Small intestine (tissue), 7 donors: ENCODE measurements around the gene AMIGO2. TPM values are rescaled to one million over a fixed set of nuclear protein-coding genes. Genes with fewer than 3 reads are reported as not detected.

ENCODE experiments used
- DNase-seq, 2 donors: peaks; one replicate each; pipeline versions ENCODE4 v3.0.0 to v3.0.0-alpha.2; 2013
- FAIRE-seq: peaks from 2 replicates; lab custom pipeline; 2012; peaks lifted over from hg19 to GRCh38; lab: Jason Lieb, UNC
- H3K27ac ChIP-seq, 3 donors: one replicate each; pipeline ENCODE4 v1.5.1; 2013; ENCODE audit warnings: low read length in 2 of 3, mild to moderate bottlenecking in 2 of 3, control low read depth in 1 of 3, inconsistent platforms in 1 of 3, low read depth in 1 of 3, moderate library complexity in 1 of 3
- H3K27me3 ChIP-seq, 3 donors: one replicate each; pipeline ENCODE4 v1.6.1; 2013; ENCODE audit warnings: low read length in 3 of 3, inconsistent platforms in 1 of 3; ENCODE audit not compliant: control insufficient read depth in 3 of 3, insufficient read depth in 3 of 3
- H3K36me3 ChIP-seq, 3 donors: one replicate each; pipeline ENCODE4 v1.6.1; 2013; ENCODE audit warnings: low read length in 3 of 3, inconsistent platforms in 1 of 3, low read depth in 1 of 3, mild to moderate bottlenecking in 1 of 3, moderate library complexity in 1 of 3; ENCODE audit not compliant: control insufficient read depth in 3 of 3, insufficient read depth in 2 of 3
- H3K4me1 ChIP-seq, 3 donors: one replicate each; pipeline ENCODE4 v1.6.1; 2013; ENCODE audit warnings: low read length in 2 of 3, inconsistent platforms in 1 of 3, low read depth in 1 of 3, mild to moderate bottlenecking in 1 of 3, moderate library complexity in 1 of 3; ENCODE audit not compliant: control insufficient read depth in 3 of 3, insufficient read depth in 2 of 3
- H3K4me3 ChIP-seq, 3 donors: one replicate each; pipeline ENCODE4 v1.5.1; 2013; ENCODE audit warnings: low read length in 3 of 3, control low read depth in 1 of 3, inconsistent platforms in 1 of 3, low read depth in 1 of 3, mild to moderate bottlenecking in 1 of 3, moderate library complexity in 1 of 3
- H3K9me3 ChIP-seq, 2 donors: one replicate each; pipeline ENCODE4 v1.6.1; 2013; ENCODE audit warnings: low read depth in 1 of 2, low read length in 1 of 2; ENCODE audit not compliant: control insufficient read depth in 2 of 2, insufficient read depth in 1 of 2
- WGBS, 3 donors: extraction: QIAGEN DNeasy Blood & Tissue Kit; methylation state at CpG; one replicate each; pipeline ENCODE4 v1.1.7; 2013; 5-methylcytosine and 5-hydroxymethylcytosine counted together
- polyA plus RNA-seq, 4 donors: library from polyadenylated mRNA; stranded (reverse) in 3 of 4; unstranded in 1 of 4; fragments of 200-250 nt in 3 of 4; fragments of 120-200 nt in 1 of 4; gene quantifications; one replicate each; pipeline versions ENCODE4 v1.2.1 to v1.2.3, GENCODE V29; 2013
- donor health status: healthy with polysubstance abuse.
- donor health status: control.
- donor health status: control.
- donor health status: Bipolar disorder and iron deficiency.
- donor health status: healthy.

AMIGO2 gene
- polyA plus RNA-seq, 4 donors, result 0.22 to 17.3 (median 4.2) TPM

- Histone ChIP-seq H3K9me3 (no peaks in the 10 kb centered on the region), H3K4me1 (peaks cover 0 to 39% (median 3%) of the 10 kb centered on the region in 3 donors), H3K27ac (peak overlapping the region in 1 of 3 donors; percentile 34), H3K4me3 (no peak overlapping the region), H3K36me3 (no peaks in the 10 kb centered on the region), H3K27me3 (no peaks in the 10 kb centered on the region)
- no peak for FAIRE-seq
- peak in 1 of 2 donors; percentile 85 for DNase-seq
- WGBS, 3 donors, result 37 to 62% (median 51%) methylated on average over 7 of the region's 7 CpGs
Measured at GRCh38 chr12:47082796-47083621, 3.2 kb upstream of the AMIGO2 start.

- Histone ChIP-seq H3K27ac (peak overlapping the region in 1 of 3 donors; percentile 5), H3K9me3 (no peaks in the 10 kb centered on the region), H3K36me3 (no peaks in the 10 kb centered on the region), H3K4me3 (no peak overlapping the region), H3K4me1 (peaks cover 0 to 34% (median 3%) of the 10 kb centered on the region in 3 donors), H3K27me3 (no peaks in the 10 kb centered on the region)
- no peak for FAIRE-seq
- DNase-seq, result no peak
- WGBS, 3 donors, result 62 to 81% (median 71%) methylated on average over 3 of the region's 3 CpGs
Measured at GRCh38 chr12:47082283-47082682, 2.5 kb upstream of the AMIGO2 start.

- H3K27me3 ChIP-seq, result no peaks in the 10 kb centered on the region
- peaks cover 0 to 25% (median 3%) of the 10 kb centered on the region in 3 donors for H3K4me1 ChIP-seq
- 16 to 31% (median 29%) methylated on average over 26 of the region's 26 CpGs for WGBS, 3 donors
- peak overlapping the region; percentile 52 to 81 (median 81) for H3K27ac ChIP-seq
- H3K9me3 ChIP-seq, result no peaks in the 10 kb centered on the region
- peak; percentile 41 to 60 for DNase-seq
- peak overlapping the region; percentile 71 to 79 (median 77) for H3K4me3 ChIP-seq
- no peaks in the 10 kb centered on the region for H3K36me3 ChIP-seq
- FAIRE-seq, result no peak
Measured at GRCh38 chr12:47080725-47081502, 1.2 kb upstream of the AMIGO2 start.

GRCh38 chr12:47079981-47080724 is 394 bp upstream of the AMIGO2 start:
- H3K4me3 ChIP-seq, result peak overlapping the region; percentile 71 to 79 (median 77)
- 1 to 2% (median 1%) methylated on average over 28 to 48 of the region's 49 CpGs for WGBS, 3 donors
- H3K27me3 ChIP-seq, result no peaks in the 10 kb centered on the region
- peak; percentile 20 to 74 for DNase-seq
- H3K27ac ChIP-seq, result peak overlapping the region; percentile 52 to 81 (median 81)
- H3K4me1 ChIP-seq, result peaks cover 0 to 23% (median 3%) of the 10 kb centered on the region in 3 donors
- no peaks in the 10 kb centered on the region for H3K36me3 ChIP-seq
- H3K9me3 ChIP-seq, result no peaks in the 10 kb centered on the region
- no peak for FAIRE-seq

DNA sequence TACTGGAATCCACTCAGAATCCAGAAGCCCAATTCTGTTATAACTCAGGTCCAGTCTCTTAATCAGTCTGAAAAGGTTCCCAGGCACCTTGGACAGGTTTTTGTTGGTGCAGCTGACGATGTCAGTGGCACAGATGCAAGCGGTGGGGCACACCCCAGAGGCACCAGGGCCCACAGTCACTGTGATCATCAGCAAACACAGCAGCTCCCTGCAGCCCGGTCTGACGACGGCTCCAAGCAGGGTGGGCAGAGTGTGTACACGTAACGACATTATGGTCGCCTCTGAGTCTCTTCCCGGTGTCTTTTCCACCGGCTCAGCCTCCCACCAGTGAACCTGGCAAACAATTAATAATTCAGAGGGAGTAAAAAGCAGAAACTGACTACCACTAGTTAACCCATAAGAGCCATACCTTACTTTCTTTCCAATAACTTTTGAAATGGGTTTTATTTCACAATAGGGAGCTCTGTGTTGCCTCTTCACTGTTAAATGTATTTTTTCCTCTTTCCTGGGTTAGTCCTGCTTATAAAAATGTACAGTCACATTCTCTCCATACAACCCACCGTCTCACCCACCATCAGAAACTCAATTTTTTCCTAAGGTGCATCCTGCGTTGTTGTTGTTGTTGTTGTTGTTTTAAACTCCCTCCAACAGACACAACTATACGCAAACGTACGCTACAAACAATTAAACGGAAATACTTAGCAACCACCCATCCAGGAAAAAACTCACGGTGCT is 859 bp downstream of the AMIGO2 start:
- DNase-seq, result peak; percentile 13 to 62
- FAIRE-seq, result no peak
- 1 to 4% (median 2%) methylated on average over 17 of the region's 17 CpGs for WGBS, 3 donors

DNA sequence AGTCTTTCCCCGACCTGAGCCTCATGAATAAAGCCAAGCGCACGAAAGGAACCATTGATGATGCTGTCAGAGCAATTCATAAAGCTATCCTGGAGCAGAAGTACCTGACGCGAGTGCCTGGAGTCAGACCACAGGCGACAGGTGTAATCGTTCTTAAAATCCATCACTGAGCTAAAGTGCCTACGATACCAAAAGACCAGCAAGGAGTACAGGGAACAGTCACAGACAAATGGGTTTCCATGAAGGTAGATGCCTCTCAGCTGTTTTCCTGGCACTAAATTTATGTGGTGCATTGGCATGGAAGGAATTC is 1.7 kb downstream of the AMIGO2 start:
- no peaks in the 10 kb centered on the region for H3K9me3 ChIP-seq
- WGBS, 3 donors, result 91 to 93% (median 92%) methylated on average over 8 of the region's 8 CpGs
- H3K27me3 ChIP-seq, result no peaks in the 10 kb centered on the region
- no peak for FAIRE-seq
- H3K4me1 ChIP-seq, result peaks cover 0 to 7% (median 3%) of the 10 kb centered on the region in 3 donors
- H3K27ac ChIP-seq, result no peak overlapping the region
- H3K4me3 ChIP-seq, result no peak overlapping the region
- H3K36me3 ChIP-seq, result no peaks in the 10 kb centered on the region
- no peak for DNase-seq

More for the DNA sequence above, 859 bp downstream of the AMIGO2 start:
- Histone ChIP-seq H3K27me3 (no peaks in the 10 kb centered on the region), H3K4me3 (peak overlapping the region; percentile 63 to 79 (median 77)), H3K4me1 (peaks cover 0 to 12% (median 3%) of the 10 kb centered on the region in 3 donors), H3K27ac (peak overlapping the region; percentile 52 to 81 (median 54)), H3K9me3 (no peaks in the 10 kb centered on the region), H3K36me3 (no peaks in the 10 kb centered on the region)

DNA sequence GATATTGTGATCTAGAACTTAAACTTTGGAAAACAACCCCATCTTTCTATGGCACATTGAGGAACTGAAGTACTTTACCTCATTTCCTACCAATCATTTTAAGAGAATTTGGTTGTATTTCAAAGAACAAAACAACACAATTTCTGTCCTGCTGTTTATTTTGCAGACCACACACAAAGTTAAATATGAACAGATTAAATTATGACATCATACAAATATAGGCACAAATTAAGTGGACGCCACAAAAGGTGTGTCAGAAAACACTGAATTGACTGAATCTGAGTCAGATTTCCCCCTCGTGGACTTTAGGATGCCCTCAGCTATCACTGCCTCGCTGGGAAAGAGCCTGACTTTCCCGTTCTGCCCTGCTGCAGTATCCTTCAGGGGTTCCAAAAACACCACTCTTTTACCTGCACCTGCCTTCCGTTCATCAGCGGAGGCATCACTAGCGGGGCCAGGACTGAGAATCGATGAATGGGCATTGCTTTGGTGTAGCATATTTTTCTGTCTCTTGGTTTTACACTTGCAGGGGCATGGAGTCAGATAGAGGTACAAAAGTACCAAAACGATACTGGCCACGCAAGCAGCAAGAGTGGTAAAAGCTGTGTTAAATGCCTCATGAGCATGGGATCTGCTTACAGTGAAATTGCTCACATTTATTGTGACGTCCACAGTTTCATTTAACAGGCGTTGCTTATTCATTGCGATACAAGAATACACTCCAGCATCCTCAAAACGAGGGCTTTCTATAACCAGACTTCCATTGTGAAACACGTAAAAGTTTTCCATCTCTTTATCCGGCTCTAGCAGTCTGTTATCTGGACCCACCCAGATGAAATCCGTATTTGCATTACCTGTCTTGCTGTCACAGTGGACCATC is 2.3 kb downstream of the AMIGO2 start:
- Histone ChIP-seq H3K4me1 (peaks cover 0 to 7% (median 3%) of the 10 kb centered on the region in 3 donors), H3K4me3 (no peak overlapping the region), H3K27ac (no peak overlapping the region), H3K9me3 (no peaks in the 10 kb centered on the region), H3K27me3 (no peaks in the 10 kb centered on the region), H3K36me3 (no peaks in the 10 kb centered on the region)
- WGBS, 3 donors, result 83 to 85% (median 84%) methylated on average over 17 of the region's 17 CpGs
- no peak for FAIRE-seq
- no peak for DNase-seq
